HG02588 (cell line): ENCODE data around the gene KCNQ5.
A peak's percentile ranks its signal among the peaks of the same experiment; 100 is the strongest.
"Not testable (repeated sequence)": the region's sequence is repeated elsewhere in the genome, so short reads cannot be mapped to it uniquely, and the experiment has no call there.

Experiments used
- ATAC-seq: cut with Tn5 transposase; IDR thresholded peaks from one replicate; pipeline ENCODE4 v1.9.1; 2021; ENCODE audit warnings: mild to moderate bottlenecking, moderate library complexity; ENCODE audit not compliant: unreplicated experiment

Gene KCNQ5

GRCh38 chr6:72984189-72984831 lies 362.4 kb downstream of the KCNQ5 start:
- ATAC-seq, result not testable (repeated sequence)

DNA sequence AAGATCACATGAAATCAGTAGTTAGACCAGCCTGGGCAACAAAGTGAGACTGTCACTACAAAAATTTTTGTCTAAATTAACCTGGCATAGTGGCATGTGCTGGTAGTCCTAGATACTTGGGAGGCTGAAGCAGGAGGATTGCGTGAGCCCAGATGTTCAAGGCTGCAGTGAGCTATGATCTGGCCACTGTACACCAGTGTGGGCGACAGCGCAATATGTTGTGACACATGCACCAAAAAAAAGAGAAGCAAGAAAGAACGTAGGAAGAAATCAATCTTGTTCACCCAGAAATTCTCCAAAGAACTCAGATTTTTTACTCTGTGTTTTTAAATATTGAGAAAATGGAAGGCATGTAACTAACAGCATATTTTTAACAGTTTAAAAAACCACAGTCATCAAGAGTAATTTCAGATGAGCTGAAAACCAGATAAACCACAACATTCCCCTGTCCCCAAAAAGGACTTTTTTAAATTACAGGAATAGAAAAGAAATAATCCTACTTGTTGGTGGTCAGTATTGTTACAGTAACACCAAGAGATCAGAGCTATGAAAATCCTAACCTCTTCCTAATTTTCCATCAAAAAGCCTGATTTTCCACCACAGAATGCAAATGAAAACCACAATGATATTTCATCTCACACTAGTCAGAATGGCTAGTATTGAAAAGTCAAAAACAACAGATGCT lies 363.3 kb downstream of the KCNQ5 start:
- ATAC-seq, result no peak

GRCh38 chr6:72987301-72987700 lies 365.4 kb downstream of the KCNQ5 start:
- no peak for ATAC-seq

- ATAC-seq, result no peak
These were observed 378.1 kb downstream of the KCNQ5 start for GRCh38 chr6:72999995-73000394.

DNA sequence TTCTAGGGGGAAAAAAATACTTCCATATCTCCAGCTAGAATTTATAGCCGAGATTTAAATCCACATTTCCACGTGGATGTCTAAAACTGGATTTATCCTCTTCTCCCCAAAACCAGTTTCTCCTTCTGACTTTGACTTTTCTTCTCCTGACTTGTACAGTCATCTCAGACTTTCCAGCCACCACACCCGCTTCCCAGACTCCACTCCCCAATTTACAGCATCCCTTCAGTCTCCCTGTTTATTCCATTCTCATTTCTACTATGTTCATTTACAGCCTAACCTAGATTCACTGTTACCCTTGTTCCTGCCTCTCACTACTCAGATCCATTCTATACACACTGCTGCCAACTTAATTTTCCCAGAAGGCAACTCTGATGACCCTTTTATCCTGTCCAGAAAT lies 378.6 kb downstream of the KCNQ5 start:
- ATAC-seq, result no peak

DNA sequence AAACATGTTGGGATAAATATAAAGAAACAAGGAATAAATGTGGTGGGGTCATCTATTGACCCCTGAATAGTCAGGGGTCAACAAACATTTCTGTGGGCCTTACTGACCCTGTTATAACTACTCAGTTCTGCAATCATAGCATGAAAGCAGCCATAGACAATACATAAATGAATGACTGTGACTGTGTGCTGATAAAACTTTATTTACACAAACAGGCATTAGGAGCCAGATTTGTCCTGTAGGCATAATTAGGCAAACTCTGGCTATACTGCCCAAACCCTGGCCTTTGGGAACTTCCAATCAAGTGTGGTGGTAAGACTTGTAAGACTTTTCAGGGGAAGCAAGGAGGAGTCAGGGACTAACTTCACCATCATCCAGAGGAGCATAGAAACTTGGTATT lies 380.7 kb downstream of the KCNQ5 start:
- no peak for ATAC-seq

DNA sequence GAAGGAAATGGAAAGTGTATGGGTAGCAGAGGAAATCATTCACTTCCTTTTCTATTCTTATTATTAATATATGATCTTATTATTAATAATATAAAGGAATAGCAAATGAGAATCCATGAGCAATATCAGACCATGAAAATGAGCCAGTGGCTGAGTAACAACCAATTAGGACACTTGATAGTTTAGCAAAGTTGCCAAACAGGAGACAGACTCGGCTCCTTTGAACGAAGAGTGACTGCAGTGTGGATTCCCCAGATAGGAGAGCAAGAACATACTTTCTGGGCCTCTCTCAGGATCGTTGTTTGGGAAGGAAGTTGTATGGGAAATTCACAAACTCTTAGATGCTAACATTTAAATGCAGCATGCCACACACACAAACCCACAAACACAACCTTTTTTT lies 381.4 kb downstream of the KCNQ5 start:
- ATAC-seq, result no peak

GRCh38 chr6:73004231-73004630 lies 382.4 kb downstream of the KCNQ5 start:
- no peak for ATAC-seq

- ATAC-seq, result no peak
These were observed 383.0 kb downstream of the KCNQ5 start for GRCh38 chr6:73004861-73005260.

DNA sequence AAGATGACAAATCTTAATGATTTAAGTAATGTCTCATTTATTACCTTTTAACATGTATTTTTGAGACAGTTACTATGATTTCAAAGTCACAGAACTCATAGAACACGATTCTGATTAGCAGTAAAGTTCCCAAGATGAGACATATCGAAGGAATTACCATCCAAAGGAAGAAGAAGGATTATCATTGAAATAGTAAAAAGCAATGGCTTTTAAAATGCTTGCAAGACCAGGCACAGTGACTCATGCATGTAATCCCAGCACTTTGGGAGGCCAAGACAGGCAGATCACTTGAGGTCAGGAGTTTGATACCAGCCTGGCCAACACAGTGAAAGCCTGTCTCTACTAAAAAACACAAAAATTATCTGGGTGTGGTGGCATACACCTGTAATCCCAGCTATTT lies 384.3 kb downstream of the KCNQ5 start:
- no peak for ATAC-seq

GRCh38 chr6:73011945-73012344 lies 390.1 kb downstream of the KCNQ5 start:
- no peak for ATAC-seq

DNA sequence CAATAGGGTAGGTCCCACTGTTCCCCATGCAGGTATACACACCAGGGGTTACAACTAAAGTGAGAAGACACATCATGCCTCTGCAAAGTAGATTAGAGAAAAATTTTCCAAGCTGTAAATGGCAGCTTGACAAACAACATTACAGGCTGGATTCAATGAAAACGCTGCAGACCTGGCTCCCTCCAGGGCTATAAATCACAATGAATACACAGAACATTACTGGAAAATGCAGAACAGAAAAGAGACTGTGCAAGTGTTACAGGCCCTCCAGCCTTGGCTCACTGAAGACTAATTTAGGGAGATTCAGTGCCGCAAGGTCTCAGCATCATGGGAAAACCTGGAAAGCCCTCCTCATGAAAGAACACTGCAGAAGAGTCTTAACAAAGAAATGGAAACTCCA lies 395.6 kb downstream of the KCNQ5 start:
- ATAC-seq, result no peak

GRCh38 chr6:73024598-73024997 lies 402.7 kb downstream of the KCNQ5 start:
- no peak for ATAC-seq

DNA sequence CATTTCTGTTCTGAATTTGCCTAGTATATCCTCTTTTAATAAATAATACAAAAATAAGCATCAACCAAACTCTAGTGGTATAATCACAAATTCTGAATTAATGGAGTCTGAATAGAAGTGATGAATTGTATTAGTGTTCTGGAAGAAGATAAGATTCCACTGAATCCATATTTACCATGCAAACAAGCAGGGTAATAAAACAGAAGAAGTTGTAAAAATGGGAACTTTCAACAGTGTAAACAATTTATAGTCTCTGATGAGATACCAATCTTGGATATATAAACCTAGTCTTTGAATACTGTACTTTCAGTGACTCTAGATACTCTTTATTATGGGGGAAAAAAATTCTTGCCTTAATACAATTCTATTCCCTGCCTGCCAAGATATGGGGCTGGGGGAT lies 405.8 kb downstream of the KCNQ5 start:
- ATAC-seq, result no peak

GRCh38 chr6:73028124-73028766 lies 406.4 kb downstream of the KCNQ5 start:
- ATAC-seq, result no peak

DNA sequence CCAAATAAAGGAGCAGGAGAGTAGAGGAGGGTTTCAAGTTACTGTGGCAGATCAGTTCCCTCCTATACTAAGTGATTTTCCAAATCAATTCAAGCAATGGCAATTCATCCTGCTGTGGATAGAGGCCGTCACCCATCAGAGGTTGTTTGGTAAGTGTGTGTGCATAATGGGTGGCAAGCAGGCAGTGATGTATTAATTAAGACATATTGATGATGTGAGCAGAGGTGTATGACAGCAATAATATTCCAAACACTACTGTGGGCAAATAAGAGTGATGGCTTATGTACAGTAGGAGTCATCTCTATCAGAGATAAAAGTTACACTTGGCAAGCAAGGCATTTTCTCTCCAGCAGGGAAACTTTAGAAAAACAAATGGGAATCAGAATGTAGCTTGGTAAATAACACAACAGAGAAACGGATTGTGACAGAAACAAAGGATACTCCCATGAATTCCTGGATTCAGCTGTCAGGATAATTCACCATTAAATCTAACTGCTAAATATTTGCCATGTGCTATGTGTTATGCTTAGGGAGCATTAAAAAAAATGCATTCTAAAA lies 407.1 kb downstream of the KCNQ5 start:
- no peak for ATAC-seq

- ATAC-seq, result peak; percentile 82
These were observed 408.4 kb downstream of the KCNQ5 start for GRCh38 chr6:73030257-73030656.

- ATAC-seq, result no peak
These were observed 409.2 kb downstream of the KCNQ5 start for GRCh38 chr6:73030791-73031782.

GRCh38 chr6:73032586-73032985 lies 410.7 kb downstream of the KCNQ5 start:
- ATAC-seq, result no peak

DNA sequence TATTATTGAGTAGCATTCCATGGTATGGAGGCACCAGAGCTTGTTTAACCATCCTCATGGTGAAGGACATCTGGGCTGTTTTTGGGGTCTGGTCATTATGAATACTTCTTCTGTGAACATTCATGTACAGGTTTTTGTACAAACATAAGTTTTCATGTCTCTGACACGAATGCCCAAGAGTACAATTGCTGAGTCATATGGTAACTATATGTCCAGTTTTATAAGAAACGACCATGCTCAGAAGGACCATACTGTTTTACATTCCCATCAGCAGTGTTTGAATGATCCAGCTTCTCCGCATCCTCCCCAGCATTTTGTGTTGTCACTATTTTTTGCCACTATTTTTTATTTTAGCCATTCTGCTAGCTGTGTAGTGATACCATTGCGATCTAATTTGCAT lies 414.8 kb downstream of the KCNQ5 start:
- no peak for ATAC-seq

GRCh38 chr6:73041051-73041450 lies 419.2 kb downstream of the KCNQ5 start:
- ATAC-seq, result no peak
